Frontal cortex (tissue), 1 donor: ENCODE measurements around the gene SOX10. TPM values are rescaled to one million over a fixed set of nuclear protein-coding genes. Genes with fewer than 3 reads are reported as not detected.

Experiments
- total RNA-seq: library from RNA; depleted of rRNA; stranded (reverse); fragments of >200 nt; gene quantifications from one replicate; pipeline ENCODE4 v1.2.3, GENCODE V29; 2014

The SOX10 gene
- total RNA-seq, 1 donor from 2014 or later: 1.6 TPM

Other genes starting within 250 kb of the SOX10 start
- gene GCAT, start 176.6 kb downstream of the SOX10 start, total RNA-seq: 8.6 TPM
- gene GALR3, start 161.2 kb downstream of the SOX10 start, total RNA-seq: not detected
- gene ANKRD54, start 140.2 kb downstream of the SOX10 start, total RNA-seq: 13.0 TPM
- 695 TPM for gene EIF3L, start 135.1 kb downstream of the SOX10 start, total RNA-seq
- gene MICALL1, start 78.3 kb downstream of the SOX10 start, total RNA-seq: 25.7 TPM
- 1.2 TPM for gene C22orf23, start 31.0 kb downstream of the SOX10 start, total RNA-seq
- 26.9 TPM for gene POLR2F, start 30.9 kb downstream of the SOX10 start, total RNA-seq
- 24.9 TPM for gene PICK1, start 72.8 kb upstream of the SOX10 start, total RNA-seq
- 3.7 TPM for gene SLC16A8, start 99.6 kb upstream of the SOX10 start, total RNA-seq
- under 0.01 TPM for gene BAIAP2L2, start 126.1 kb upstream of the SOX10 start, total RNA-seq
- 19.6 TPM for gene PLA2G6, start 197.3 kb upstream of the SOX10 start, total RNA-seq
- 1.6 TPM for gene MAFF, start 217.4 kb upstream of the SOX10 start, total RNA-seq